HepG2 (cell line): ENCODE data around the gene NSD1. TPM values are rescaled to one million over a fixed set of nuclear protein-coding genes. Genes with fewer than 3 reads are reported as not detected.

ENCODE experiments used
- EED ChIP-seq: sonication (generic); formaldehyde crosslinking; IDR thresholded peaks from 2 replicates; pipeline ENCODE4 v1.5.0; 2020; ENCODE audit warnings: mild to moderate bottlenecking, missing genetic modification reagents
- ELF3 ChIP-seq: IDR thresholded peaks from 2 replicates; pipeline ENCODE4 v1.6.1; 2016; ENCODE audit warnings: missing genetic modification reagents, missing compliant biosample characterization
- EP300 ChIP-seq, 3 experiments: sonication (generic) in 1 of 3; formaldehyde crosslinking in 1 of 3; IDR thresholded peaks; 2 replicates each; pipeline versions ENCODE4 v1.5.1 to v1.6.1; 2011 to 2020; ENCODE audit warnings: low read depth in 2 of 3, low read length in 2 of 3, borderline replicate concordance in 1 of 3, improper control_type of control experiment in 1 of 3, mild to moderate bottlenecking in 1 of 3, missing genetic modification reagents in 1 of 3, moderate library complexity in 1 of 3
- FOSL2 ChIP-seq: sonication (generic); formaldehyde crosslinking; IDR thresholded peaks from 2 replicates; pipeline ENCODE4 v1.4.0; 2020; ENCODE audit warnings: missing genetic modification reagents
- GATAD2A ChIP-seq: IDR thresholded peaks from 2 replicates; pipeline ENCODE4 v1.6.1; 2016
- JUN ChIP-seq: sonication (generic); formaldehyde crosslinking; IDR thresholded peaks from 2 replicates; pipeline ENCODE4 v1.4.0; 2020; ENCODE audit warnings: mild to moderate bottlenecking, missing genetic modification reagents
- LRRFIP1 ChIP-seq: sonication (generic); formaldehyde crosslinking; conservative IDR thresholded peaks from 2 replicates; pipeline ENCODE4 v1.4.0; 2020; ENCODE audit warnings: missing genetic modification reagents
- SMYD3 ChIP-seq: sonication (generic); formaldehyde crosslinking; IDR thresholded peaks from 2 replicates; pipeline ENCODE4 v1.8.1; 2023; ENCODE audit warnings: mild to moderate bottlenecking, missing genetic modification reagents
- TCF7 ChIP-seq: sonication (generic); IDR thresholded peaks from 2 replicates; pipeline ENCODE4 v1.6.1; 2016; ENCODE audit warnings: antibody characterized with exemption, low read depth
- TEAD3 ChIP-seq: optimal IDR thresholded peaks from 2 replicates; pipeline ENCODE3; 2016; ENCODE audit warnings: borderline replicate concordance
- ZKSCAN8 ChIP-seq: IDR thresholded peaks from 2 replicates; pipeline ENCODE4 v1.6.1; 2016; ENCODE audit warnings: borderline replicate concordance, missing genetic modification reagents, missing compliant biosample characterization
- ZNF317 ChIP-seq: sonication (generic); formaldehyde crosslinking; IDR thresholded peaks from 2 replicates; pipeline ENCODE4 v1.5.0; 2020; ENCODE audit warnings: mild to moderate bottlenecking, missing genetic modification reagents
- ZNF333 ChIP-seq: sonication (generic); formaldehyde crosslinking; IDR thresholded peaks from 2 replicates; pipeline ENCODE4 v1.4.0; 2020; ENCODE audit warnings: mild to moderate bottlenecking, missing genetic modification reagents, borderline replicate concordance
- ZNF431 ChIP-seq: sonication (generic); formaldehyde crosslinking; IDR thresholded peaks from 2 replicates; pipeline ENCODE4 v1.9.0; 2022; ENCODE audit warnings: missing genetic modification reagents, low read depth, mild to moderate bottlenecking, borderline replicate concordance
- ZNF451 ChIP-seq: sonication (generic); formaldehyde crosslinking; IDR thresholded peaks from 2 replicates; pipeline ENCODE4 v1.5.0; 2020; ENCODE audit warnings: mild to moderate bottlenecking, missing genetic modification reagents
- ZNF512 ChIP-seq: sonication (generic); formaldehyde crosslinking; IDR thresholded peaks from 2 replicates; pipeline ENCODE4 v1.4.0; 2020; ENCODE audit warnings: mild to moderate bottlenecking, missing genetic modification reagents
- ZNF569 ChIP-seq: sonication (generic); formaldehyde crosslinking; IDR thresholded peaks from 2 replicates; pipeline ENCODE4 v1.5.0; 2020; ENCODE audit warnings: mild to moderate bottlenecking, missing genetic modification reagents, moderate library complexity, borderline replicate concordance
- ZNF83 ChIP-seq: sonication (generic); formaldehyde crosslinking; IDR thresholded peaks from 2 replicates; pipeline ENCODE4 v1.4.0; 2020; ENCODE audit warnings: missing genetic modification reagents, mild to moderate bottlenecking, borderline replicate concordance
- ZSCAN22 ChIP-seq: sonication (generic); formaldehyde crosslinking; IDR thresholded peaks from 2 replicates; pipeline ENCODE4 v1.4.0; 2020; ENCODE audit warnings: mild to moderate bottlenecking, missing genetic modification reagents
- polyA plus RNA-seq, 8 experiments: library from polyadenylated mRNA; depleted of rRNA in 3 of 8; stranded (reverse) in 7 of 8; unstranded in 1 of 8; fragments of >200 nt; fragmentation: Illumina TruSeq in 4 of 8; extraction: Trizol in 4 of 8; gene quantifications; 2 replicates each; pipeline versions ENCODE4 v1.2.1 to v1.2.3, GENCODE V29; 2011 to 2016; ENCODE audit warnings: low read depth in 4 of 8, missing spikeins in 1 of 8, mixed read lengths in 1 of 8; ENCODE audit not compliant: insufficient read depth in 1 of 8
- total RNA-seq, 5 experiments: library from RNA; depleted of rRNA; stranded (reverse); fragments of >200 nt; fragmentation: Illumina TruSeq; extraction: Trizol; gene quantifications; 2 replicates each; pipeline ENCODE4 v1.2.3, GENCODE V29; 2016; ENCODE audit warnings: low read depth in 1 of 5
- TF ChIP-seq, protein P1 (sequence below): sonication (generic); IDR thresholded peaks from 2 replicates; pipeline ENCODE4 v1.6.1; 2016; ENCODE audit warnings: low read depth, borderline replicate concordance
- TF ChIP-seq, protein P2 (sequence below): sonication (generic); formaldehyde crosslinking; IDR thresholded peaks from 2 replicates; pipeline ENCODE4 v1.5.1; 2020; ENCODE audit warnings: missing genetic modification reagents, mild to moderate bottlenecking, borderline replicate concordance

NSD1 gene
- total and polyA plus RNA-seq, 2 of the 13 experiments (the other 11 are each of a cell fraction or from before 2014, with no cell fraction given): 0.01 to 0.09 TPM

- peak; percentile 56 for TF ChIP-seq TCF7
- no peak for TF ChIP-seq SMYD3 (CRISPR knock-in tag)
- TF ChIP-seq ZNF451: no peak
- TF ChIP-seq ZNF569 (CRISPR knock-in tag): no peak
- TF ChIP-seq TEAD3 (CRISPR knock-in tag): peak; percentile 84
- TF ChIP-seq JUN: peak; percentile 86
- TF ChIP-seq ZSCAN22: no peak
- no peak for TF ChIP-seq ZNF431
- no peak for TF ChIP-seq ZNF333 (CRISPR knock-in tag)
- TF ChIP-seq EED (CRISPR knock-in tag): no peak
- peak; percentile 89 for TF ChIP-seq GATAD2A
- peak; percentile 66 to 68; a peak in 3 of 4 replicates for TF ChIP-seq EP300 (IDR thresholded peaks at IDR 0.05; ENCODE audit: low read depth in 2 of 2, low read length in 2 of 2)
- TF ChIP-seq EP300 (CRISPR knock-in tag; IDR thresholded peaks at IDR 0.05; ENCODE audit: borderline replicate concordance): 0 out of 2 replicates have a peak, but pooled peaks have one; percentile 12
- TF ChIP-seq, protein P1, sequence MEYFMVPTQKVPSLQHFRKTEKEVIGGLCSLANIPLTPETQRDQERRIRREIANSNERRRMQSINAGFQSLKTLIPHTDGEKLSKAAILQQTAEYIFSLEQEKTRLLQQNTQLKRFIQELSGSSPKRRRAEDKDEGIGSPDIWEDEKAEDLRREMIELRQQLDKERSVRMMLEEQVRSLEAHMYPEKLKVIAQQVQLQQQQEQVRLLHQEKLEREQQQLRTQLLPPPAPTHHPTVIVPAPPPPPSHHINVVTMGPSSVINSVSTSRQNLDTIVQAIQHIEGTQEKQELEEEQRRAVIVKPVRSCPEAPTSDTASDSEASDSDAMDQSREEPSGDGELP: peak; percentile 92
- TF ChIP-seq ZNF83 (CRISPR knock-in tag): no peak
- no peak for TF ChIP-seq ZNF317 (CRISPR knock-in tag)
- TF ChIP-seq, protein P2, sequence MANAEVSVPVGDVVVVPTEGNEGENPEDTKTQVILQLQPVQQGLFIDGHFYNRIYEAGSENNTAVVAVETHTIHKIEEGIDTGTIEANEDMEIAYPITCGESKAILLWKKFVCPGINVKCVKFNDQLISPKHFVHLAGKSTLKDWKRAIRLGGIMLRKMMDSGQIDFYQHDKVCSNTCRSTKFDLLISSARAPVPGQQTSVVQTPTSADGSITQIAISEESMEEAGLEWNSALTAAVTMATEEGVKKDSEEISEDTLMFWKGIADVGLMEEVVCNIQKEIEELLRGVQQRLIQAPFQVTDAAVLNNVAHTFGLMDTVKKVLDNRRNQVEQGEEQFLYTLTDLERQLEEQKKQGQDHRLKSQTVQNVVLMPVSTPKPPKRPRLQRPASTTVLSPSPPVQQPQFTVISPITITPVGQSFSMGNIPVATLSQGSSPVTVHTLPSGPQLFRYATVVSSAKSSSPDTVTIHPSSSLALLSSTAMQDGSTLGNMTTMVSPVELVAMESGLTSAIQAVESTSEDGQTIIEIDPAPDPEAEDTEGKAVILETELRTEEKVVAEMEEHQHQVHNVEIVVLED (CRISPR knock-in tag): 0 out of 2 replicates have a peak, but pooled peaks have one; percentile 17
- TF ChIP-seq ELF3 (CRISPR knock-in tag): peak; percentile 38; the same call in 1 of the 2 replicates
- no peak for TF ChIP-seq LRRFIP1
- no peak for TF ChIP-seq ZNF512 (CRISPR knock-in tag)
- TF ChIP-seq ZKSCAN8: no peak; the same call in 1 of the 2 replicates
- TF ChIP-seq FOSL2 (CRISPR knock-in tag): peak; percentile 88
These were observed 192.4 kb downstream of the NSD1 start (continued) for GRCh38 chr5:177325868-177326381.
